ENCODE measurements around the gene PHF24. TPM values are rescaled to one million over a fixed set of nuclear protein-coding genes. Genes with fewer than 3 reads are reported as not detected.
"Not testable (repeated sequence)": the region's sequence is repeated elsewhere in the genome, so short reads cannot be mapped to it uniquely, and the experiment has no call there.

The PHF24 gene
- polyA plus RNA-seq, 1 of the 3 experiments (the other 2 are of a cell fraction), result not detected

DNA sequence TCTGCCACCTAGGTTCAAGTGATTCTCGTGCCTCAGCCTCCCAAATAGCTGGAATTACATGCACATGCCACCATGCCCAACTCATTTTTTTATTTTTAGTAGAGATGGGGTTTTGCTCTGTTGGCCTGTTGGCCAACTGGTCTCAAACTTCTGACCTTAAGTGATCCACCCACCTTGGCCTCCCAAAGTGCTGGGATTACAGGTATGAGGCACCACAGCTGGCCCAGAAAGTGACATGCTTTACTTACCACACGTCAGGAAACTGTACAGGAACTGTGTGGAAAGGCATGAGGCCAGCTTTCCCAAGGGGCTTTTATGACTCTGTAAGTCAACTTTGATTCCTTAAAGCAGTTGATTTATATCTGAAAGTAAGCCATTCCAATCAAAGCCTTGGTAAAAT is 56.4 kb downstream of the PHF24 start:
- Histone ChIP-seq H3K27ac (ENCODE audit: low read depth in 2 of 2, low read length in 1 of 2) (no peak overlapping the region), H3K9me2 (no peaks in the 10 kb centered on the region), H3K9ac (no peak overlapping the region), H3K4me2 (no peak overlapping the region), H3F3A (replicated peaks; ENCODE audit: insufficient read depth) (peaks cover 4% of the 10 kb centered on the region), H3K4me1 (ENCODE audit: control insufficient read depth in 1 of 2, insufficient read depth in 2 of 2, low read depth in 1 of 2, low read length in 1 of 2) (no peaks in the 10 kb centered on the region), H2AFZ (ENCODE audit: low read depth) (no peak overlapping the region), H3K27me3 (ENCODE audit: insufficient read depth) (no peaks in the 10 kb centered on the region), H3K9me3 (peaks cover 17% of the 10 kb centered on the region; the same call in 1 of the 2 replicates), H4K20me1 (ENCODE audit: insufficient read depth) (no peaks in the 10 kb centered on the region), H3K4me3 (ENCODE audit: low read depth in 2 of 2, low read length in 1 of 2) (no peak overlapping the region), H3K36me3 (replicated peaks in 1 of 2; ENCODE audit: control insufficient read depth in 1 of 2, insufficient read depth in 2 of 2, low read length in 1 of 2) (peaks cover 0 to 57% of the 10 kb centered on the region in 2 experiments), H3K79me2 (ENCODE audit: insufficient read depth) (no peaks in the 10 kb centered on the region)
- WGBS (ENCODE audit: low lambda C conversion rate), result 48% methylated on average over 2 of the region's 2 CpGs
- CTCF ChIA-PET, result interaction anchor here (0.9 kb wide), 1 partner anchor 12 kb away, joined by 3 read pairs; no protein-coding TSS in a partner anchor
- TF ChIP-seq NRF1 (IDR thresholded peaks at IDR 0.05; ENCODE audit: low read depth, low read length), result no peak
- no peak for TF ChIP-seq EP300 (IDR thresholded peaks at IDR 0.05; ENCODE audit: borderline replicate concordance in 1 of 2, low read depth in 1 of 2, low read length in 1 of 2)
- TF ChIP-seq TCF12 (IDR thresholded peaks at IDR 0.05), result no peak
- TF ChIP-seq POLR2AphosphoS5 (IDR thresholded peaks at IDR 0.05; ENCODE audit: low read depth, low read length), result no peak
- no peak for TF ChIP-seq GATA2 (CRISPR knock-in tag; IDR thresholded peaks at IDR 0.05)
- no peak for TF ChIP-seq TEAD4 (IDR thresholded peaks at IDR 0.05; ENCODE audit: borderline replicate concordance, insufficient read depth)
- TF ChIP-seq, protein P1, sequence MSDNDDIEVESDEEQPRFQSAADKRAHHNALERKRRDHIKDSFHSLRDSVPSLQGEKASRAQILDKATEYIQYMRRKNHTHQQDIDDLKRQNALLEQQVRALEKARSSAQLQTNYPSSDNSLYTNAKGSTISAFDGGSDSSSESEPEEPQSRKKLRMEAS (IDR thresholded peaks at IDR 0.05; ENCODE audit: low read depth), result no peak
- no peak for TF ChIP-seq IRF3 (IDR thresholded peaks at IDR 0.05; ENCODE audit: low read depth, low read length)
- TF ChIP-seq MXI1 (IDR thresholded peaks at IDR 0.05; ENCODE audit: low read depth, low read length), result no peak
- TF ChIP-seq FOXJ3 (CRISPR knock-in tag; IDR thresholded peaks at IDR 0.05), result no peak
- TF ChIP-seq JUND (IDR thresholded peaks at IDR 0.05), result no peak
- no peak for TF ChIP-seq YY1 (IDR thresholded peaks at IDR 0.05; ENCODE audit: low read depth)
- no peak for TF ChIP-seq SIN3A (IDR thresholded peaks at IDR 0.05; ENCODE audit: borderline replicate concordance, low read depth, low read length)
- TF ChIP-seq RAD21 (IDR thresholded peaks at IDR 0.05; ENCODE audit: low read length), result no peak
- TF ChIP-seq RXRA (IDR thresholded peaks at IDR 0.05; ENCODE audit: borderline replicate concordance, low read depth), result no peak
- no peak for TF ChIP-seq RFX5 (IDR thresholded peaks at IDR 0.05; ENCODE audit: low read length)
- no peak for TF ChIP-seq FOSL2 (IDR thresholded peaks at IDR 0.05; ENCODE audit: borderline replicate concordance, low read depth)
- POLR2A ChIA-PET, result no interaction called here
- DNase-seq, result no peak

DNA sequence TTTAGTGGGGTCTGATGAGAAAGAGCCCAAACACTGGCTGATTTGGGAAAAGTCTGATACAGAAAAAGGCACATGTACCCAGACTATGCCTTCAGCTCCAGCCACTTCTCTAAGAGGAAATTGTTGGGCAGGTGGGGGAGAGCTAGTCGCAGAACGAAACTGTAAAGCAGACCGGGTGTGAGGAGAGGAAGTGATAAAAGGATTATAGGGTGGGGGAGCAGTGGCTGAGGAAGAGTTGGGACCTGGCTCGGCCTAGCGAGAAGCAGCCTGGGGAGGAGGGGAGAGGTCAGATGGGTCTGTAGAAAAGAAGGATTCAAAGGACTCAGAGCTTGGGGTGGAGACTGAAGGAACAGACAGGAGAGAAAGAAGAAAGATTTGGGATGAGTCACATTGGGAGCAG is 65.4 kb downstream of the PHF24 start:
- H4K20me1 ChIP-seq (ENCODE audit: insufficient read depth); DNase-seq; H3K9me3 ChIP-seq; H3K4me1 ChIP-seq (ENCODE audit: control insufficient read depth in 1 of 2, insufficient read depth in 2 of 2, low read depth in 1 of 2, low read length in 1 of 2); H3K27me3 ChIP-seq (ENCODE audit: insufficient read depth); H3K4me2 ChIP-seq; H3K27ac ChIP-seq (ENCODE audit: low read depth in 2 of 2, low read length in 1 of 2); H3K9ac ChIP-seq; H3F3A ChIP-seq (replicated peaks; ENCODE audit: insufficient read depth); H3K4me3 ChIP-seq (ENCODE audit: low read depth in 2 of 2, low read length in 1 of 2); POLR2A ChIA-PET; CTCF ChIA-PET; H3K9me2 ChIP-seq; H3K79me2 ChIP-seq (ENCODE audit: insufficient read depth); H2AFZ ChIP-seq (ENCODE audit: low read depth): not testable (repeated sequence)
- 96% methylated on average over 5 of the region's 5 CpGs for WGBS (ENCODE audit: low lambda C conversion rate)
- peaks cover 0 to 12% of the 10 kb centered on the region in 2 experiments for H3K36me3 ChIP-seq (replicated peaks in 1 of 2; ENCODE audit: control insufficient read depth in 1 of 2, insufficient read depth in 2 of 2, low read length in 1 of 2)

Measured in SK-N-SH (cell line).